Measurements from ENCODE around the gene GABRB3.

GRCh38 chr15:26531489-26531888 is 241.4 kb downstream of the GABRB3 start:
- TF ChIP-seq, protein P1, sequence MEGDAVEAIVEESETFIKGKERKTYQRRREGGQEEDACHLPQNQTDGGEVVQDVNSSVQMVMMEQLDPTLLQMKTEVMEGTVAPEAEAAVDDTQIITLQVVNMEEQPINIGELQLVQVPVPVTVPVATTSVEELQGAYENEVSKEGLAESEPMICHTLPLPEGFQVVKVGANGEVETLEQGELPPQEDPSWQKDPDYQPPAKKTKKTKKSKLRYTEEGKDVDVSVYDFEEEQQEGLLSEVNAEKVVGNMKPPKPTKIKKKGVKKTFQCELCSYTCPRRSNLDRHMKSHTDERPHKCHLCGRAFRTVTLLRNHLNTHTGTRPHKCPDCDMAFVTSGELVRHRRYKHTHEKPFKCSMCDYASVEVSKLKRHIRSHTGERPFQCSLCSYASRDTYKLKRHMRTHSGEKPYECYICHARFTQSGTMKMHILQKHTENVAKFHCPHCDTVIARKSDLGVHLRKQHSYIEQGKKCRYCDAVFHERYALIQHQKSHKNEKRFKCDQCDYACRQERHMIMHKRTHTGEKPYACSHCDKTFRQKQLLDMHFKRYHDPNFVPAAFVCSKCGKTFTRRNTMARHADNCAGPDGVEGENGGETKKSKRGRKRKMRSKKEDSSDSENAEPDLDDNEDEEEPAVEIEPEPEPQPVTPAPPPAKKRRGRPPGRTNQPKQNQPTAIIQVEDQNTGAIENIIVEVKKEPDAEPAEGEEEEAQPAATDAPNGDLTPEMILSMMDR (conservative IDR thresholded peaks at IDR 0.05; ENCODE audit: low read length), result no peak
- TF ChIP-seq EZH2phosphoT487 (IDR thresholded peaks at IDR 0.05; ENCODE audit: borderline replicate concordance), result no peak
